Endothelial cell of umbilical vein (primary cell): ENCODE results near the gene SLC5A2.

ENCODE experiments used
- FOS ChIP-seq: IDR thresholded peaks from 2 replicates; pipeline ENCODE4 v1.6.1; 2011; ENCODE audit warnings: mild to moderate bottlenecking, low read length, moderate library complexity, borderline replicate concordance; ENCODE audit not compliant: insufficient read depth
- JUN ChIP-seq: IDR thresholded peaks from 2 replicates; pipeline ENCODE4 v1.6.1; 2011; ENCODE audit warnings: borderline replicate concordance, low read depth; ENCODE audit not compliant: insufficient read length, insufficient read depth
- POLR2A ChIP-seq: IDR thresholded peaks from 2 replicates; pipeline ENCODE4 v1.6.1; 2012; ENCODE audit warnings: low read depth, mild to moderate bottlenecking, control low read depth, low read length
- POLR2AphosphoS5 ChIP-seq: IDR thresholded peaks from 2 replicates; pipeline ENCODE4 v1.6.1; 2012; ENCODE audit warnings: low read depth, mild to moderate bottlenecking, control low read depth, low read length, moderate library complexity; ENCODE audit not compliant: insufficient read depth
- TF ChIP-seq, protein P1 (sequence below), 2 donors: IDR thresholded peaks; 1 replicate in 1 of 2; 2 replicates in 1 of 2; pipeline ENCODE4 v1.5.1; 2011; ENCODE audit warnings: low read length in 2 of 2, mild to moderate bottlenecking in 2 of 2, moderate library complexity in 2 of 2, control low read depth in 1 of 2, inconsistent platforms in 1 of 2, low read depth in 1 of 2; ENCODE audit not compliant: insufficient read depth in 1 of 2; ENCODE audit errors: extremely low read depth in 1 of 2

DNA sequence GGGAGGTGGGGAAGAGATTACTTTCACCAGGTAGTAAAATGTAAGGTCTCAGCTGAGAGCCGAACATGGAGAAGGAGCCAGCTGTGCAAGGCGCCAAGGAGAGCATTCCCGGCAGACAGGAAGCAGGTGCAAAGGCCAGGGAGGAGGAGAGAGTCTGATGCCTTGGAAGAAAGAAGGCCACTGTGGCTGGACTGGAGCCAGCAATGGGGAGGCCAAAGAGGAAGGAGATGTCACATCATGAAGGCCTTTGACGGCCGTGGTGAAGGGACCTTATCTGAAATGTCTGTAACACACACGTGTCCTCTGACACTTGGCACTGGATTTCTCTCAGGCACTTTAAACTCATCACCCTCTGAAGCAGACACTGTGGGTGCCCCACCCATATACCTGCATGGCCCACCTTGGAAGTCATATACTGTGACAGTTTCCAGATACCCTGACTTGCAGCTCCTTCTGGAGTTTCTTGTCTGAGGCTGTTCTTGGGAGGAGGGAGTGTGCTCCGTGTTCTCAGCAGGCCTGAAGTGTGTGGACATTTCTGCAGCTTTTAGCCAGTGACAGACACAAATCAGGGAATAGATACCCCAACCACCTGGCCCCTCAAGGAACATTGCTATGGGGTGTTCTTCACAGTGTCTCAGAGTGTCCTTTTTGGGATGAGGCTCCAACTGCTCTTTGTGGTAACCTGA is 1.9 kb upstream of the SLC5A2 start:
- no peak for TF ChIP-seq JUN
- TF ChIP-seq, protein P1, sequence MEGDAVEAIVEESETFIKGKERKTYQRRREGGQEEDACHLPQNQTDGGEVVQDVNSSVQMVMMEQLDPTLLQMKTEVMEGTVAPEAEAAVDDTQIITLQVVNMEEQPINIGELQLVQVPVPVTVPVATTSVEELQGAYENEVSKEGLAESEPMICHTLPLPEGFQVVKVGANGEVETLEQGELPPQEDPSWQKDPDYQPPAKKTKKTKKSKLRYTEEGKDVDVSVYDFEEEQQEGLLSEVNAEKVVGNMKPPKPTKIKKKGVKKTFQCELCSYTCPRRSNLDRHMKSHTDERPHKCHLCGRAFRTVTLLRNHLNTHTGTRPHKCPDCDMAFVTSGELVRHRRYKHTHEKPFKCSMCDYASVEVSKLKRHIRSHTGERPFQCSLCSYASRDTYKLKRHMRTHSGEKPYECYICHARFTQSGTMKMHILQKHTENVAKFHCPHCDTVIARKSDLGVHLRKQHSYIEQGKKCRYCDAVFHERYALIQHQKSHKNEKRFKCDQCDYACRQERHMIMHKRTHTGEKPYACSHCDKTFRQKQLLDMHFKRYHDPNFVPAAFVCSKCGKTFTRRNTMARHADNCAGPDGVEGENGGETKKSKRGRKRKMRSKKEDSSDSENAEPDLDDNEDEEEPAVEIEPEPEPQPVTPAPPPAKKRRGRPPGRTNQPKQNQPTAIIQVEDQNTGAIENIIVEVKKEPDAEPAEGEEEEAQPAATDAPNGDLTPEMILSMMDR (IDR thresholded peaks at IDR 0.05; ENCODE audit: extremely low read depth in 1 of 2, insufficient read depth in 1 of 2, low read depth in 1 of 2, low read length in 2 of 2), result no peak
- peak; percentile 21 for TF ChIP-seq POLR2A
- peak; percentile 57 for TF ChIP-seq POLR2AphosphoS5
- no peak for TF ChIP-seq FOS
